ENCODE measurements around the gene ETFB.

DNA sequence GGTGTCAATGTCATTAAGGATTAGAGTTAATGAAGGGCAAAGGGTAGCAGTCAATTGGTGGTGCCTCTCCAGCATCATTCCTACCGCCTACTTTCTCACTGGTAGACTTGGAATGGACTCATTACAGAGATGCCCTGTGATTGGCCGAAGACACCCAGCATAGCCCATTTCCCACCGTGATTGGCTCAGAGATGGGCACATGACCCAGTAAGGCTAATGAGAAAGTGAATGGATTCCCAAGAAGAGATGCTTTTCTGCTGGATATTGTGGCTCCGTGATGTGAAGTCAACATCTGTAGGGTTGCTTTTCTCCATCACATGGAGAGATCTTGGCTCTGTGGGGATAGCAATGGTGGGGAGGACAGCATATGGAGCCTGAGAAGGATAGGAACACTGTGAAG is 35.8 kb downstream of the ETFB start:
- TF ChIP-seq CTCF (IDR thresholded peaks at IDR 0.05; ENCODE audit: low read depth, low read length) (no peak), POLR2A (IDR thresholded peaks at IDR 0.05; ENCODE audit: extremely low read depth, insufficient read length) (no peak), MAX (IDR thresholded peaks at IDR 0.05; ENCODE audit: low read depth, low read length) (no peak), MYC (IDR thresholded peaks at IDR 0.05; ENCODE audit: low read depth, low read length) (no peak)
